Thoracic aorta (tissue), 2 donors: ENCODE data around the gene CLCN2. TPM values are rescaled to one million over a fixed set of nuclear protein-coding genes. Genes with fewer than 3 reads are reported as not detected.

Source experiments
- ATAC-seq: fragments of 150-250 bp; one replicate; pipeline ENCODE4 v1.8.0; 2017; ENCODE audit warnings: low read depth; ENCODE audit not compliant: insufficient number of reproducible peaks, low FRiP score
- DNase-seq: peaks from one replicate; pipeline ENCODE4 v3.0.0-alpha.2; 2020; ENCODE audit warnings: low spot score
- H3K27ac ChIP-seq, 2 donors: fragments of 200-600 bp; sonication (generic); 1 replicate in 1 of 2; 2 replicates in 1 of 2; pipeline ENCODE4 v1.5.1; 2016; ENCODE audit warnings: mild to moderate bottlenecking in 2 of 2, moderate library complexity in 2 of 2
- H3K27me3 ChIP-seq: fragments of 200-600 bp; sonication (generic); replicated peaks from 2 replicates; pipeline ENCODE4 v1.6.0; 2016; ENCODE audit warnings: mild to moderate bottlenecking; ENCODE audit not compliant: insufficient read depth
- H3K36me3 ChIP-seq: fragments of 200-600 bp; sonication (generic); one replicate; pipeline ENCODE4 v1.5.1; 2016
- H3K4me1 ChIP-seq, 2 donors: fragments of 200-600 bp; sonication (generic); 1 replicate in 1 of 2; 2 replicates in 1 of 2; pipeline versions ENCODE4 v1.5.1 to v1.6.0; 2016; ENCODE audit warnings: low read depth in 2 of 2, mild to moderate bottlenecking in 1 of 2; ENCODE audit not compliant: control insufficient read depth in 1 of 2
- H3K4me3 ChIP-seq: fragments of 200-600 bp; sonication (generic); 2 replicates; pipeline ENCODE4 v1.5.1; 2016; ENCODE audit warnings: mild to moderate bottlenecking
- H3K9me3 ChIP-seq: fragments of 200-600 bp; sonication (generic); 2 replicates; pipeline ENCODE4 v1.5.1; 2016
- CTCF ChIP-seq: fragments of 200-600 bp; sonication (generic); IDR thresholded peaks from one replicate; pipeline ENCODE4 v1.5.1; 2019; ENCODE audit warnings: antibody characterized with exemption
- total RNA-seq, 2 donors: library from RNA; depleted of rRNA; stranded (reverse); fragments of >200 nt; gene quantifications; one replicate each; pipeline versions ENCODE4 v1.1.0 to v1.2.3, GENCODE V29; 2016

CLCN2 gene
- total RNA-seq: 1 to 10 TPM; 4.3 to 8.0 TPM

- Histone ChIP-seq H3K4me1 (peaks cover 11 to 27% of the 10 kb centered on the region in 2 donors), H3K27me3 (no peaks in the 10 kb centered on the region), H3K9me3 (no peaks in the 10 kb centered on the region), H3K36me3 (peaks cover 11% of the 10 kb centered on the region), H3K27ac (peak within 1 kb of the TSS; percentile 95 to 100), H3K4me3 (peak within 1 kb of the TSS; percentile 98)
- no peak for TF ChIP-seq CTCF
- ATAC-seq (peak; percentile 7), DNase-seq (no peak)
These were observed at the start of gene CLCN2, which contains the start of gene POLR2H for GRCh38 chr3:184361532-184361931. Gene CLCN2 (minus strand): TSS chr3:184361605. CDS start chr3:184361479, 126 bp downstream. Gene POLR2H (plus strand): TSS chr3:184361710. CDS start chr3:184363493, 1,783 bp downstream.

- ATAC-seq (no peak), DNase-seq (no peak)
- Histone ChIP-seq H3K4me3 (no peak overlapping the region), H3K36me3 (no peaks in the 10 kb centered on the region), H3K9me3 (no peaks in the 10 kb centered on the region), H3K27me3 (no peaks in the 10 kb centered on the region), H3K4me1 (no peaks in the 10 kb centered on the region), H3K27ac (no peak overlapping the region)
- no peak for TF ChIP-seq CTCF
These were observed 48.6 kb upstream of the CLCN2 start for GRCh38 chr3:184409946-184410500.

- Histone ChIP-seq H3K4me3 (no peak overlapping the region), H3K27ac (no peak overlapping the region), H3K9me3 (no peaks in the 10 kb centered on the region), H3K27me3 (no peaks in the 10 kb centered on the region), H3K4me1 (no peaks in the 10 kb centered on the region), H3K36me3 (no peaks in the 10 kb centered on the region)
- DNase-seq: no peak
- no peak for TF ChIP-seq CTCF
- no peak for ATAC-seq
These were observed 48.0 kb upstream of the CLCN2 start for GRCh38 chr3:184409331-184409926.

- H3K27me3 ChIP-seq: no peaks in the 10 kb centered on the region
- no peak overlapping the region for H3K4me3 ChIP-seq
- DNase-seq: no peak
- no peak for ATAC-seq
- no peaks in the 10 kb centered on the region for H3K36me3 ChIP-seq
- no peak overlapping the region for H3K27ac ChIP-seq
- H3K9me3 ChIP-seq: no peaks in the 10 kb centered on the region
- TF ChIP-seq CTCF: no peak
- H3K4me1 ChIP-seq: no peaks in the 10 kb centered on the region
These were observed 43.9 kb upstream of the CLCN2 start for GRCh38 chr3:184405075-184406030.

GRCh38 chr3:184399410-184399809, 38.0 kb upstream of the CLCN2 start:
- Histone ChIP-seq H3K4me3 (no peak overlapping the region), H3K27ac (no peak overlapping the region), H3K27me3 (no peaks in the 10 kb centered on the region), H3K4me1 (no peaks in the 10 kb centered on the region), H3K9me3 (no peaks in the 10 kb centered on the region), H3K36me3 (no peaks in the 10 kb centered on the region)
- DNase-seq: no peak
- no peak for TF ChIP-seq CTCF
- peak; percentile 44 for ATAC-seq
